Measurements from ENCODE around the gene PDZRN4. TPM values are rescaled to one million over a fixed set of nuclear protein-coding genes. Genes with fewer than 3 reads are reported as not detected.

Gene PDZRN4
- total RNA-seq, 3 donors from 2014 or later: 0.98 to 53.4 (median 2.8) TPM

- H3K27me3 ChIP-seq: no peaks in the 10 kb centered on the region
- H3K27ac ChIP-seq: no peak overlapping the region
- H3K4me3 ChIP-seq: no peak overlapping the region
- TF ChIP-seq POLR2A (IDR thresholded peaks at IDR 0.05) (no peak), POLR2AphosphoS5 (IDR thresholded peaks at IDR 0.05) (no peak), CTCF (IDR thresholded peaks at IDR 0.05) (no peak)
- DNase-seq (ENCODE audit: low spot score in 2 of 2): no peak
- intact Hi-C loops (cut with DNase I; ENCODE audit: low total_unique reads): no loop called here
- H3K36me3 ChIP-seq: no peaks in the 10 kb centered on the region
- no peaks in the 10 kb centered on the region for H3K9me3 ChIP-seq
- H3K4me1 ChIP-seq: no peaks in the 10 kb centered on the region
These were observed 278.2 kb downstream of the PDZRN4 start for GRCh38 chr12:41466300-41466699.

DNA sequence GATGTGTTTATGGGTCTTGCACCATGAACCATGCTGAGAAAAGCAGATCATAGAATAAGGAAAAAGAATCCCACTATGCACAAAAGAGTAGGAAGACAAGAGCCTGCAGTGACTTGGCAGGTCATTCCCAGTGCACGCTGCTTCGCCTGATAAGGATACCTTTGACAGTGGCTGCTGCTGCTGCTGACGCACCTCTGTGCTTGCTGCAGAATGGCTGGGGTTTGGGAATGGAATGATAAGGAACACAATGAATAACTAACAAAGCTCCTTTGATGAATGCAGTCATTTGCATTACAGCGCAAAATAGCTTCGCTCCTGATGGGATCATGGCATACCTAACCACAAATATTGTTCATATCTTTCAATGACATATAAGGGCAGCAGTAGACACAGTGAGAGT is 278.7 kb downstream of the PDZRN4 start:
- TF ChIP-seq POLR2A (IDR thresholded peaks at IDR 0.05) (no peak), POLR2AphosphoS5 (IDR thresholded peaks at IDR 0.05) (no peak), CTCF (IDR thresholded peaks at IDR 0.05) (no peak)
- Histone ChIP-seq H3K27ac (no peak overlapping the region), H3K4me3 (no peak overlapping the region), H3K27me3 (no peaks in the 10 kb centered on the region), H3K4me1 (no peaks in the 10 kb centered on the region), H3K36me3 (no peaks in the 10 kb centered on the region), H3K9me3 (no peaks in the 10 kb centered on the region)
- no peak for DNase-seq (ENCODE audit: low spot score in 2 of 2)
- intact Hi-C loops (cut with DNase I; ENCODE audit: low total_unique reads): no loop called here

GRCh38 chr12:41467591-41468325 is 279.6 kb downstream of the PDZRN4 start:
- Histone ChIP-seq H3K4me3 (no peak overlapping the region), H3K36me3 (no peaks in the 10 kb centered on the region), H3K9me3 (no peaks in the 10 kb centered on the region), H3K4me1 (no peaks in the 10 kb centered on the region), H3K27me3 (no peaks in the 10 kb centered on the region), H3K27ac (no peak overlapping the region)
- intact Hi-C loops (cut with DNase I; ENCODE audit: low total_unique reads): no loop called here
- TF ChIP-seq CTCF (IDR thresholded peaks at IDR 0.05) (no peak), POLR2AphosphoS5 (IDR thresholded peaks at IDR 0.05) (no peak), POLR2A (IDR thresholded peaks at IDR 0.05) (no peak)
- no peak for DNase-seq (ENCODE audit: low spot score in 2 of 2)

DNA sequence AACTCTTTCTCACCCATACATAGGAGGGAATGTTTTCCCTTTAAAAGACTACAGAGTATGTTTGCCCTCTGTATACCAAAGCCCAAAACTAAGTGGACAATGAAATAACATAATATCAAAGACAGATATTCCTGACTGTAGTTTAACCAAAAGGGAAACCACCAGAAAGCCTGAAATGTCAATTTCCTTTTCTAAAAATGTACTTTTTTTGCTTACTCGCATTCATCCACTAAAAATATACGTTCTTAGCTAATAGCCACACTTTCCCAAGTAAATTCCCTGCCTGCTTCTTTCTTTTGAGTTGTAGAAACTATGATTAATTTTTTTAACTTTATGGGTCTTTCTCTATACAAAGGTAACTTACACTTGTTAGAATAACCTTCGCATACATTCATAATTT is 280.2 kb downstream of the PDZRN4 start:
- H3K27me3 ChIP-seq: no peaks in the 10 kb centered on the region
- intact Hi-C loops (cut with DNase I; ENCODE audit: low total_unique reads): no loop called here
- no peaks in the 10 kb centered on the region for H3K9me3 ChIP-seq
- no peaks in the 10 kb centered on the region for H3K4me1 ChIP-seq
- TF ChIP-seq CTCF (IDR thresholded peaks at IDR 0.05): no peak
- no peak for TF ChIP-seq POLR2A (IDR thresholded peaks at IDR 0.05)
- no peak for DNase-seq (ENCODE audit: low spot score in 2 of 2)
- no peak overlapping the region for H3K27ac ChIP-seq
- H3K4me3 ChIP-seq: no peak overlapping the region
- no peaks in the 10 kb centered on the region for H3K36me3 ChIP-seq

DNA sequence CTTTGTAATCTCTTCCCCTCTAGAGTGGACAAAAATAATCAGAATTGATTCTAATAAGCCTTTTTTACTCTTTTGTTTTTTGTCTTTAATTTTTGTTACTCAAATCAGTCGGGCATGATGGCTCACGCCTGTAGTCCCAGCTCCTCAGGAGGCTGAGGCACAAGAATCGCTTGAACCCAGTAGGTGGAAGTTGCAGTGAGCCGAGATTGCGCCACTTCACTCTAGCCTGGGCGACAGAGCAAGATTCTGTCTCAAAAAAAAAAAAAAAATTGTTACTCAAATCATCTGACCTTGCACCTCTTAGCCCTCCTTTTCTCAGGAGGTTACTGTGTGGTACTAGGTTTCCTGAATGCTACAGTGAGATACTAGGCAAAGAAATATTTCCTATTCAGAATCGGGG is 280.6 kb downstream of the PDZRN4 start:
- no peaks in the 10 kb centered on the region for H3K36me3 ChIP-seq
- no peak for TF ChIP-seq CTCF (IDR thresholded peaks at IDR 0.05)
- no peak for TF ChIP-seq POLR2AphosphoS5 (IDR thresholded peaks at IDR 0.05)
- TF ChIP-seq POLR2A (IDR thresholded peaks at IDR 0.05): no peak
- H3K27me3 ChIP-seq: no peaks in the 10 kb centered on the region
- DNase-seq (ENCODE audit: low spot score in 2 of 2): no peak
- intact Hi-C loops (cut with DNase I; ENCODE audit: low total_unique reads): no loop called here
- H3K27ac ChIP-seq: no peak overlapping the region
- H3K4me1 ChIP-seq: no peaks in the 10 kb centered on the region
- no peaks in the 10 kb centered on the region for H3K9me3 ChIP-seq
- no peak overlapping the region for H3K4me3 ChIP-seq
